ENCODE measurements around the gene KRT8. TPM values are rescaled to one million over a fixed set of nuclear protein-coding genes. Genes with fewer than 3 reads are reported as not detected.
"Not testable (repeated sequence)": the region's sequence is repeated elsewhere in the genome, so short reads cannot be mapped to it uniquely, and the experiment has no call there.

Gene KRT8
- total RNA-seq, 1 donor from 2014 or later = 1,341 TPM

- Histone ChIP-seq H3K36me3 (ENCODE audit: control insufficient read depth, insufficient read depth, low read length) (no peaks in the 10 kb centered on the region), H3K27me3 (ENCODE audit: control insufficient read depth, insufficient read depth, low read length) (no peaks in the 10 kb centered on the region), H3K4me3 (ENCODE audit: low read depth, low read length) (no peak overlapping the region)
- TF ChIP-seq CTCF (IDR thresholded peaks at IDR 0.05; ENCODE audit: insufficient read depth, low read length, poor library complexity, severe bottlenecking) = no peak
- DNase-seq (ENCODE audit: low read depth) = no peak
Observed at GRCh38 chr12:52856787-52857186, 48.1 kb downstream of the KRT8 start.

- not testable (repeated sequence) for H3K4me3 ChIP-seq (ENCODE audit: low read depth, low read length); DNase-seq (ENCODE audit: low read depth); H3K36me3 ChIP-seq (ENCODE audit: control insufficient read depth, insufficient read depth, low read length); H3K27me3 ChIP-seq (ENCODE audit: control insufficient read depth, insufficient read depth, low read length)
Observed at GRCh38 chr12:52856077-52856476, 48.8 kb downstream of the KRT8 start.

GRCh38 chr12:52851787-52852186 lies 53.1 kb downstream of the KRT8 start:
- no peaks in the 10 kb centered on the region for H3K27me3 ChIP-seq (ENCODE audit: control insufficient read depth, insufficient read depth, low read length)
- no peak overlapping the region for H3K4me3 ChIP-seq (ENCODE audit: low read depth, low read length)
- H3K36me3 ChIP-seq (ENCODE audit: control insufficient read depth, insufficient read depth, low read length) = no peaks in the 10 kb centered on the region
- no peak for TF ChIP-seq CTCF (IDR thresholded peaks at IDR 0.05; ENCODE audit: insufficient read depth, low read length, poor library complexity, severe bottlenecking)
- DNase-seq (ENCODE audit: low read depth) = no peak

GRCh38 chr12:52850681-52851080 lies 54.2 kb downstream of the KRT8 start:
- no peak for TF ChIP-seq CTCF (IDR thresholded peaks at IDR 0.05; ENCODE audit: insufficient read depth, low read length, poor library complexity, severe bottlenecking)
- DNase-seq (ENCODE audit: low read depth) = no peak
- H3K36me3 ChIP-seq (ENCODE audit: control insufficient read depth, insufficient read depth, low read length) = no peaks in the 10 kb centered on the region
- H3K27me3 ChIP-seq (ENCODE audit: control insufficient read depth, insufficient read depth, low read length) = no peaks in the 10 kb centered on the region
- H3K4me3 ChIP-seq (ENCODE audit: low read depth, low read length) = no peak overlapping the region

GRCh38 chr12:52849511-52849910 lies 55.4 kb downstream of the KRT8 start:
- no peaks in the 10 kb centered on the region for H3K36me3 ChIP-seq (ENCODE audit: control insufficient read depth, insufficient read depth, low read length)
- no peak for TF ChIP-seq CTCF (IDR thresholded peaks at IDR 0.05; ENCODE audit: insufficient read depth, low read length, poor library complexity, severe bottlenecking)
- DNase-seq (ENCODE audit: low read depth) = no peak
- no peaks in the 10 kb centered on the region for H3K27me3 ChIP-seq (ENCODE audit: control insufficient read depth, insufficient read depth, low read length)
- H3K4me3 ChIP-seq (ENCODE audit: low read depth, low read length) = no peak overlapping the region

- no peaks in the 10 kb centered on the region for H3K36me3 ChIP-seq (ENCODE audit: control insufficient read depth, insufficient read depth, low read length)
- H3K4me3 ChIP-seq (ENCODE audit: low read depth, low read length) = no peak within 1 kb of the TSS
- H3K27me3 ChIP-seq (ENCODE audit: control insufficient read depth, insufficient read depth, low read length) = no peaks in the 10 kb centered on the region
- DNase-seq (ENCODE audit: low read depth) = no peak
- no peak for TF ChIP-seq CTCF (IDR thresholded peaks at IDR 0.05; ENCODE audit: insufficient read depth, low read length, poor library complexity, severe bottlenecking)
Observed at GRCh38 chr12:52848661-52849255, 56.1 kb downstream of the KRT8 start, which contains the start of gene KRT78. KRT78 (minus strand) TSS chr12:52848994; CDS start chr12:52848930, 64 bp downstream.

Measured in kidney epithelial cell (primary cell).